ENCODE data around the gene FADS3. TPM values are rescaled to one million over a fixed set of nuclear protein-coding genes. Genes with fewer than 3 reads are reported as not detected.

Gene FADS3
- total and polyA plus RNA-seq, 2 of the 13 experiments (the other 11 are each of a cell fraction or from before 2014, with no cell fraction given): 13.4 to 23.2 TPM

DNA sequence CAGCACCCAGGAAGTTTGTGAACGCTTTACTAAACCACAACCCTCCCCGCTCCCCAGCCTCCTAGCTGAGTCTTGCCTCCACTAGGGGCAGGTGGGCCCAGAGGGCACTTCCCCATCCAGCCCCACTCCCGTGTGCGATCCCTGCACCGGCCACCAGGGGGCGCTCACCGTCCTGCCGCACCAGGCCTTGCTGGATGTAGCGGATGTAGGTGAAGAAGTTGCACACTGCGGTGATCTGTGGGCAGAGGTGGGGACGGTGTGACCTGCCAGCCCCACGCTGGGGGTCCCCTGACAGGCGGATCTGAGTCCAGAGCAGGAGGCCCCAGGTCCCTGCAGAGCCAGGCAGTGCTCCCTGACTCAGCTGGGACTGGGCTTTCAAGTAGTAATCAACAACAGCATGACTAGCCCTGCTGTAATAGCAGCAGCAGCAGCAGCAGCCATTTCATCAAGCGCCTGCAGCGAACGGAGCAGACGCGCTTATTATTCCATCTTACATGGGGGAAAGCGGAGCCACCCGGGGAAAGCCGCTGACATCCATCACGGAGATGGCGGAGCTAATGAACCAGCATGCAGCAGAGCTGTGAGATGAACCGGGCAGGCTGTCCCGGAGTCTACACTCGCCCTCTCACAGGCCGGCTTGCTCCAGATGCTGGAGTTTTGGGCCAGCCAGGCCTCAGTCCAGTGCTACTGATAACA is 7.9 kb upstream of the FADS3 start (continued):
- TF ChIP-seq, protein P1, sequence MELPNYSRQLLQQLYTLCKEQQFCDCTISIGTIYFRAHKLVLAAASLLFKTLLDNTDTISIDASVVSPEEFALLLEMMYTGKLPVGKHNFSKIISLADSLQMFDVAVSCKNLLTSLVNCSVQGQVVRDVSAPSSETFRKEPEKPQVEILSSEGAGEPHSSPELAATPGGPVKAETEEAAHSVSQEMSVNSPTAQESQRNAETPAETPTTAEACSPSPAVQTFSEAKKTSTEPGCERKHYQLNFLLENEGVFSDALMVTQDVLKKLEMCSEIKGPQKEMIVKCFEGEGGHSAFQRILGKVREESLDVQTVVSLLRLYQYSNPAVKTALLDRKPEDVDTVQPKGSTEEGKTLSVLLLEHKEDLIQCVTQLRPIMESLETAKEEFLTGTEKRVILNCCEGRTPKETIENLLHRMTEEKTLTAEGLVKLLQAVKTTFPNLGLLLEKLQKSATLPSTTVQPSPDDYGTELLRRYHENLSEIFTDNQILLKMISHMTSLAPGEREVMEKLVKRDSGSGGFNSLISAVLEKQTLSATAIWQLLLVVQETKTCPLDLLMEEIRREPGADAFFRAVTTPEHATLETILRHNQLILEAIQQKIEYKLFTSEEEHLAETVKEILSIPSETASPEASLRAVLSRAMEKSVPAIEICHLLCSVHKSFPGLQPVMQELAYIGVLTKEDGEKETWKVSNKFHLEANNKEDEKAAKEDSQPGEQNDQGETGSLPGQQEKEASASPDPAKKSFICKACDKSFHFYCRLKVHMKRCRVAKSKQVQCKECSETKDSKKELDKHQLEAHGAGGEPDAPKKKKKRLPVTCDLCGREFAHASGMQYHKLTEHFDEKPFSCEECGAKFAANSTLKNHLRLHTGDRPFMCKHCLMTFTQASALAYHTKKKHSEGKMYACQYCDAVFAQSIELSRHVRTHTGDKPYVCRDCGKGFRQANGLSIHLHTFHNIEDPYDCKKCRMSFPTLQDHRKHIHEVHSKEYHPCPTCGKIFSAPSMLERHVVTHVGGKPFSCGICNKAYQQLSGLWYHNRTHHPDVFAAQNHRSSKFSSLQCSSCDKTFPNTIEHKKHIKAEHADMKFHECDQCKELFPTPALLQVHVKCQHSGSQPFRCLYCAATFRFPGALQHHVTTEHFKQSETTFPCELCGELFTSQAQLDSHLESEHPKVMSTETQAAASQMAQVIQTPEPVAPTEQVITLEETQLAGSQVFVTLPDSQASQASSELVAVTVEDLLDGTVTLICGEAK (IDR thresholded peaks at IDR 0.05): no peak
- TF ChIP-seq, protein P1 (CRISPR knock-in tag; IDR thresholded peaks at IDR 0.05): no peak
- TF ChIP-seq MXD1 (CRISPR knock-in tag; IDR thresholded peaks at IDR 0.05) (no peak), HOXA5 (CRISPR knock-in tag; IDR thresholded peaks at IDR 0.05) (peak; percentile 35; the same call in 1 of the 2 replicates), ZNF878 (CRISPR knock-in tag; IDR thresholded peaks at IDR 0.05) (no peak), ZFP36 (IDR thresholded peaks at IDR 0.05; ENCODE audit: borderline replicate concordance, low read depth, low read length, partially characterized antibody) (peak; percentile 55), TRIM24 (CRISPR knock-in tag; IDR thresholded peaks at IDR 0.05) (no peak), HNRNPL (IDR thresholded peaks at IDR 0.05; ENCODE audit: low read depth, low read length) (0 out of 2 replicates have a peak, but pooled peaks have one; percentile 50), HHEX (CRISPR knock-in tag; IDR thresholded peaks at IDR 0.05) (no peak), ZIK1 (CRISPR knock-in tag; IDR thresholded peaks at IDR 0.05; ENCODE audit: borderline replicate concordance, low read depth) (no peak), ZNF496 (CRISPR knock-in tag; IDR thresholded peaks at IDR 0.05; ENCODE audit: insufficient replicate concordance) (no peak)
- TF ChIP-seq, protein P2, sequence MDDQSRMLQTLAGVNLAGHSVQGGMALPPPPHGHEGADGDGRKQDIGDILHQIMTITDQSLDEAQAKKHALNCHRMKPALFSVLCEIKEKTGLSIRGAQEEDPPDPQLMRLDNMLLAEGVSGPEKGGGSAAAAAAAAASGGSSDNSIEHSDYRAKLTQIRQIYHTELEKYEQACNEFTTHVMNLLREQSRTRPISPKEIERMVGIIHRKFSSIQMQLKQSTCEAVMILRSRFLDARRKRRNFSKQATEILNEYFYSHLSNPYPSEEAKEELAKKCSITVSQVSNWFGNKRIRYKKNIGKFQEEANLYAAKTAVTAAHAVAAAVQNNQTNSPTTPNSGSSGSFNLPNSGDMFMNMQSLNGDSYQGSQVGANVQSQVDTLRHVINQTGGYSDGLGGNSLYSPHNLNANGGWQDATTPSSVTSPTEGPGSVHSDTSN (CRISPR knock-in tag; IDR thresholded peaks at IDR 0.05; ENCODE audit: borderline replicate concordance): no peak
- TF ChIP-seq, protein P3, sequence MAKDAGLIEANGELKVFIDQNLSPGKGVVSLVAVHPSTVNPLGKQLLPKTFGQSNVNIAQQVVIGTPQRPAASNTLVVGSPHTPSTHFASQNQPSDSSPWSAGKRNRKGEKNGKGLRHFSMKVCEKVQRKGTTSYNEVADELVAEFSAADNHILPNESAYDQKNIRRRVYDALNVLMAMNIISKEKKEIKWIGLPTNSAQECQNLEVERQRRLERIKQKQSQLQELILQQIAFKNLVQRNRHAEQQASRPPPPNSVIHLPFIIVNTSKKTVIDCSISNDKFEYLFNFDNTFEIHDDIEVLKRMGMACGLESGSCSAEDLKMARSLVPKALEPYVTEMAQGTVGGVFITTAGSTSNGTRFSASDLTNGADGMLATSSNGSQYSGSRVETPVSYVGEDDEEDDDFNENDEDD (CRISPR knock-in tag; IDR thresholded peaks at IDR 0.05; ENCODE audit: borderline replicate concordance): no peak
- TF ChIP-seq, protein P4, sequence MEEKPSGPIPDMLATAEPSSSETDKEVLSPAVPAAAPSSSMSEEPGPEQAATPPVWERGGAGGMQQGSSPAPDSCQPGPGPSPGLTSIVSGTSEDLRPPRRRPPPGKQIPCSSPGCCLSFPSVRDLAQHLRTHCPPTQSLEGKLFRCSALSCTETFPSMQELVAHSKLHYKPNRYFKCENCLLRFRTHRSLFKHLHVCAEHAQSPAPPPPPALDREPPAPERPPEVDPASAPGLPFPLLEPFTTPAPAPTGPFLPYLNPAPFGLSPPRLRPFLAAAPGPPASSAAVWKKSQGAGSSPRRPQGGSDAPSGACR (CRISPR knock-in tag; IDR thresholded peaks at IDR 0.05): no peak
